Esophagus muscularis mucosa (tissue), 3 donors: Measurements from ENCODE around the gene FAM120B.
"Not testable (repeated sequence)": the region's sequence is repeated elsewhere in the genome, so short reads cannot be mapped to it uniquely, and the experiment has no call there.

Experiments used
- CTCF ChIP-seq, 3 experiments: fragments of 200-600 bp in 2 of 3; fragments of 450-650 bp in 1 of 3; sonication (generic) in 2 of 3; IDR thresholded peaks; one replicate each; pipeline ENCODE4 v1.5.1; 2017 to 2019; ENCODE audit warnings: antibody characterized with exemption in 3 of 3, mild to moderate bottlenecking in 2 of 3, moderate library complexity in 1 of 3
- POLR2AphosphoS5 ChIP-seq, 2 donors: sonication (generic); formaldehyde crosslinking; IDR thresholded peaks; one replicate each; pipeline ENCODE4 v1.6.1; 2017; ENCODE audit warnings: antibody characterized with exemption in 2 of 2

GRCh38 chr6:170355190-170355589 lies 48.6 kb downstream of the FAM120B start:
- TF ChIP-seq POLR2AphosphoS5, CTCF (IDR thresholded peaks at IDR 0.05): not testable (repeated sequence)
